DND-41 (cell line): ENCODE data around the gene REP15.

Experiments
- CTCF ChIP-seq: IDR thresholded peaks from 2 replicates; pipeline ENCODE4 v1.5.1; 2012; ENCODE audit warnings: borderline replicate concordance, low read length, moderate library complexity, mild to moderate bottlenecking; ENCODE audit not compliant: poor library complexity, severe bottlenecking; ENCODE audit errors: extremely low read depth
- EZH2 ChIP-seq: IDR thresholded peaks from 3 replicates; pipeline ENCODE4 v1.6.1; 2012; ENCODE audit warnings: borderline replicate concordance, low read depth, mild to moderate bottlenecking, moderate library complexity, low read length, inconsistent platforms; ENCODE audit not compliant: severe bottlenecking

DNA sequence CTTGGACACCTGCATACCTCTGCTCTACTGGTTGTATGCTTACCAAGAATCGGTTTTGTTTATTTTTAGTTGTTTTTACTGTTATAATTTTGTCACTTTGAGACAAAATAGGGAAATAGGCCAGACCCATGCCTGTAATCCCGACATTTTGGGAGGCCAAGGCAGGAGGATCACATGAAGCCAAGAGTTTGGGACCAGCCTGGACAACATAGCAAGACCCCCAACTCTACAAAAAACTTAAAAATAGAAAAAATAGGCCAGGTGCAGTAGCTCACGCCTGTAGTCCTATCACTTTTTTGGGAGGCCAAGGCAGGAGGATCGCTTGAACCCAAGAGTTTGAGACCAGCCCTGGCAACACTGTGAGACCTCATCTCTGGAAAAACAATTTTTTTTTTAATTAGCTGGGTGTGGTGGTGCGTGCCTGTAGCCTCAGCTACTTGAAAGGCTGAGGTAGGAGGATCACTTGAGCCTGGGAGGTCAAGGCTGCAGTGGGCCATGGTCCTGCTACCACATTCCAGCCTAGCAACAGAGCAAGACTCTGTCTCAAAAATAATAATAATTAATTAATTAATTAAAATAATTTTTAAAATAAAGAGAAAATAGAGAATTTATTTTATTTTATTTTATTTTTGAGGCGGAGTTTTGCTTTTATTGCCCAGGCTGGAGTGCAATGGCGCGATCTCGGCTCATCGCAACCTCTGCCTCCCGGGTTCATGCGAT lies 13.1 kb downstream of the REP15 start:
- TF ChIP-seq EZH2 (no peak), CTCF (no peak)
